Liver (tissue), 3 donors: ENCODE measurements around the gene KMT2A.

Experiments
- EGR1 ChIP-seq, 2 donors: IDR thresholded peaks; 2 replicates each; pipeline ENCODE4 v1.6.1; 2016 to 2018; ENCODE audit warnings: antibody characterized with exemption in 2 of 2, low read depth in 2 of 2
- FOXA1 ChIP-seq: IDR thresholded peaks from 2 replicates; pipeline ENCODE4 v1.6.1; 2016; ENCODE audit warnings: antibody characterized with exemption
- GABPA ChIP-seq, 2 donors: IDR thresholded peaks in 1 of 2; conservative IDR thresholded peaks in 1 of 2; 2 replicates each; pipeline ENCODE4 v1.6.1; 2016; ENCODE audit warnings: antibody characterized with exemption in 2 of 2, mild to moderate bottlenecking in 1 of 2, moderate library complexity in 1 of 2
- JUND ChIP-seq, 2 donors: IDR thresholded peaks; 2 replicates each; pipeline ENCODE4 v1.6.1; 2016; ENCODE audit warnings: antibody characterized with exemption in 2 of 2
- RXRA ChIP-seq, 2 donors: IDR thresholded peaks; 2 replicates each; pipeline ENCODE4 v1.6.1; 2017 to 2018; ENCODE audit warnings: antibody characterized with exemption in 2 of 2, mild to moderate bottlenecking in 1 of 2
- TAF1 ChIP-seq: conservative IDR thresholded peaks from 2 replicates; pipeline ENCODE4 v1.6.1; 2016; ENCODE audit warnings: antibody characterized with exemption, mild to moderate bottlenecking
- YY1 ChIP-seq: IDR thresholded peaks from 2 replicates; pipeline ENCODE4 v1.6.1; 2016; ENCODE audit warnings: antibody characterized with exemption, mild to moderate bottlenecking
- TF ChIP-seq, protein P1 (sequence below): fragments of 150-350 bp; IDR thresholded peaks from 2 replicates; pipeline ENCODE4 v1.5.1; 2017; ENCODE audit warnings: improper control_type of control experiment, low read depth, low read length; ENCODE audit not compliant: missing input control
- TF ChIP-seq, protein P2 (sequence below): IDR thresholded peaks from 2 replicates; pipeline ENCODE4 v1.6.1; 2016; ENCODE audit warnings: antibody characterized with exemption
- TF ChIP-seq, protein P3 (sequence below): IDR thresholded peaks from 2 replicates; pipeline ENCODE4 v1.6.1; 2016; ENCODE audit warnings: antibody characterized with exemption, mild to moderate bottlenecking
- TF ChIP-seq, protein P4 (sequence below): IDR thresholded peaks from 2 replicates; pipeline ENCODE4 v1.6.1; 2016; ENCODE audit warnings: antibody characterized with exemption
- donor health status: healthy.
- donor health status: healthy.

DNA sequence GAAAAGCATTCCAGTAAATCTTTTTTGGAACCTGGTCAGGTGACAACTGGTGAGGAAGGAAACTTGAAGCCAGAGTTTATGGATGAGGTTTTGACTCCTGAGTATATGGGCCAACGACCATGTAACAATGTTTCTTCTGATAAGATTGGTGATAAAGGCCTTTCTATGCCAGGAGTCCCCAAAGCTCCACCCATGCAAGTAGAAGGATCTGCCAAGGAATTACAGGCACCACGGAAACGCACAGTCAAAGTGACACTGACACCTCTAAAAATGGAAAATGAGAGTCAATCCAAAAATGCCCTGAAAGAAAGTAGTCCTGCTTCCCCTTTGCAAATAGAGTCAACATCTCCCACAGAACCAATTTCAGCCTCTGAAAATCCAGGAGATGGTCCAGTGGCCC, 66.9 kb downstream of the KMT2A start:
- TF ChIP-seq, protein P1, sequence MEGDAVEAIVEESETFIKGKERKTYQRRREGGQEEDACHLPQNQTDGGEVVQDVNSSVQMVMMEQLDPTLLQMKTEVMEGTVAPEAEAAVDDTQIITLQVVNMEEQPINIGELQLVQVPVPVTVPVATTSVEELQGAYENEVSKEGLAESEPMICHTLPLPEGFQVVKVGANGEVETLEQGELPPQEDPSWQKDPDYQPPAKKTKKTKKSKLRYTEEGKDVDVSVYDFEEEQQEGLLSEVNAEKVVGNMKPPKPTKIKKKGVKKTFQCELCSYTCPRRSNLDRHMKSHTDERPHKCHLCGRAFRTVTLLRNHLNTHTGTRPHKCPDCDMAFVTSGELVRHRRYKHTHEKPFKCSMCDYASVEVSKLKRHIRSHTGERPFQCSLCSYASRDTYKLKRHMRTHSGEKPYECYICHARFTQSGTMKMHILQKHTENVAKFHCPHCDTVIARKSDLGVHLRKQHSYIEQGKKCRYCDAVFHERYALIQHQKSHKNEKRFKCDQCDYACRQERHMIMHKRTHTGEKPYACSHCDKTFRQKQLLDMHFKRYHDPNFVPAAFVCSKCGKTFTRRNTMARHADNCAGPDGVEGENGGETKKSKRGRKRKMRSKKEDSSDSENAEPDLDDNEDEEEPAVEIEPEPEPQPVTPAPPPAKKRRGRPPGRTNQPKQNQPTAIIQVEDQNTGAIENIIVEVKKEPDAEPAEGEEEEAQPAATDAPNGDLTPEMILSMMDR, result no peak
- TF ChIP-seq GABPA (IDR thresholded peaks at IDR 0.05 in 1 of 2, conservative IDR thresholded peaks at IDR 0.05 in 1 of 2) (no peak), RXRA (IDR thresholded peaks at IDR 0.05) (no peak), JUND (IDR thresholded peaks at IDR 0.05) (no peak), FOXA1 (no peak), YY1 (no peak), EGR1 (IDR thresholded peaks at IDR 0.05; ENCODE audit: low read depth in 2 of 2) (no peak), TAF1 (no peak)
- TF ChIP-seq, protein P2, sequence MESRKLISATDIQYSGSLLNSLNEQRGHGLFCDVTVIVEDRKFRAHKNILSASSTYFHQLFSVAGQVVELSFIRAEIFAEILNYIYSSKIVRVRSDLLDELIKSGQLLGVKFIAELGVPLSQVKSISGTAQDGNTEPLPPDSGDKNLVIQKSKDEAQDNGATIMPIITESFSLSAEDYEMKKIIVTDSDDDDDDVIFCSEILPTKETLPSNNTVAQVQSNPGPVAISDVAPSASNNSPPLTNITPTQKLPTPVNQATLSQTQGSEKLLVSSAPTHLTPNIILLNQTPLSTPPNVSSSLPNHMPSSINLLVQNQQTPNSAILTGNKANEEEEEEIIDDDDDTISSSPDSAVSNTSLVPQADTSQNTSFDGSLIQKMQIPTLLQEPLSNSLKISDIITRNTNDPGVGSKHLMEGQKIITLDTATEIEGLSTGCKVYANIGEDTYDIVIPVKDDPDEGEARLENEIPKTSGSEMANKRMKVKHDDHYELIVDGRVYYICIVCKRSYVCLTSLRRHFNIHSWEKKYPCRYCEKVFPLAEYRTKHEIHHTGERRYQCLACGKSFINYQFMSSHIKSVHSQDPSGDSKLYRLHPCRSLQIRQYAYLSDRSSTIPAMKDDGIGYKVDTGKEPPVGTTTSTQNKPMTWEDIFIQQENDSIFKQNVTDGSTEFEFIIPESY, result no peak
- TF ChIP-seq, protein P3, sequence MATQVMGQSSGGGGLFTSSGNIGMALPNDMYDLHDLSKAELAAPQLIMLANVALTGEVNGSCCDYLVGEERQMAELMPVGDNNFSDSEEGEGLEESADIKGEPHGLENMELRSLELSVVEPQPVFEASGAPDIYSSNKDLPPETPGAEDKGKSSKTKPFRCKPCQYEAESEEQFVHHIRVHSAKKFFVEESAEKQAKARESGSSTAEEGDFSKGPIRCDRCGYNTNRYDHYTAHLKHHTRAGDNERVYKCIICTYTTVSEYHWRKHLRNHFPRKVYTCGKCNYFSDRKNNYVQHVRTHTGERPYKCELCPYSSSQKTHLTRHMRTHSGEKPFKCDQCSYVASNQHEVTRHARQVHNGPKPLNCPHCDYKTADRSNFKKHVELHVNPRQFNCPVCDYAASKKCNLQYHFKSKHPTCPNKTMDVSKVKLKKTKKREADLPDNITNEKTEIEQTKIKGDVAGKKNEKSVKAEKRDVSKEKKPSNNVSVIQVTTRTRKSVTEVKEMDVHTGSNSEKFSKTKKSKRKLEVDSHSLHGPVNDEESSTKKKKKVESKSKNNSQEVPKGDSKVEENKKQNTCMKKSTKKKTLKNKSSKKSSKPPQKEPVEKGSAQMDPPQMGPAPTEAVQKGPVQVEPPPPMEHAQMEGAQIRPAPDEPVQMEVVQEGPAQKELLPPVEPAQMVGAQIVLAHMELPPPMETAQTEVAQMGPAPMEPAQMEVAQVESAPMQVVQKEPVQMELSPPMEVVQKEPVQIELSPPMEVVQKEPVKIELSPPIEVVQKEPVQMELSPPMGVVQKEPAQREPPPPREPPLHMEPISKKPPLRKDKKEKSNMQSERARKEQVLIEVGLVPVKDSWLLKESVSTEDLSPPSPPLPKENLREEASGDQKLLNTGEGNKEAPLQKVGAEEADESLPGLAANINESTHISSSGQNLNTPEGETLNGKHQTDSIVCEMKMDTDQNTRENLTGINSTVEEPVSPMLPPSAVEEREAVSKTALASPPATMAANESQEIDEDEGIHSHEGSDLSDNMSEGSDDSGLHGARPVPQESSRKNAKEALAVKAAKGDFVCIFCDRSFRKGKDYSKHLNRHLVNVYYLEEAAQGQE, result no peak
- TF ChIP-seq, protein P4, sequence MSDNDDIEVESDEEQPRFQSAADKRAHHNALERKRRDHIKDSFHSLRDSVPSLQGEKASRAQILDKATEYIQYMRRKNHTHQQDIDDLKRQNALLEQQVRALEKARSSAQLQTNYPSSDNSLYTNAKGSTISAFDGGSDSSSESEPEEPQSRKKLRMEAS, result no peak
